ENCODE results near the gene KCNA5. TPM values are rescaled to one million over a fixed set of nuclear protein-coding genes. Genes with fewer than 3 reads are reported as not detected.

KCNA5 gene
- total and polyA plus RNA-seq, 7 experiments from 2014 or later, result not detected

GRCh38 chr12:5087831-5088554 lies 44.3 kb downstream of the KCNA5 start:
- Histone ChIP-seq H3K27me3 (ENCODE audit: control insufficient read depth in 2 of 2, insufficient read depth in 2 of 2, low read length in 2 of 2) (no peaks in the 10 kb centered on the region), H3K27ac (ENCODE audit: low read depth, low read length) (no peak overlapping the region), H3K4me1 (ENCODE audit: control insufficient read depth in 2 of 2, insufficient read depth in 2 of 2, low read length in 2 of 2) (no peaks in the 10 kb centered on the region), H3K4me3 (ENCODE audit: low read length) (no peak overlapping the region), H3K36me3 (ENCODE audit: control insufficient read depth in 2 of 3, insufficient read depth in 3 of 3, low read length in 3 of 3) (no peaks in the 10 kb centered on the region), H3K9me3 (ENCODE audit: control insufficient read depth in 2 of 3, low read length in 3 of 3) (no peaks in the 10 kb centered on the region)
- no peak overlapping the region for H3K4me3 Mint-ChIP-seq
- DNase-seq (no peak), ATAC-seq (no peak)
- no peaks in the 10 kb centered on the region for H3K36me3 Mint-ChIP-seq
- no peaks in the 10 kb centered on the region for H3K9me3 Mint-ChIP-seq
- POLR2A ChIA-PET, result no interaction called here
- CTCF ChIA-PET, result no interaction called here
- peaks cover 0 to 13% (median 6%) of the 10 kb centered on the region in 5 donors for H3K27me3 Mint-ChIP-seq
- H3K4me1 Mint-ChIP-seq, result no peaks in the 10 kb centered on the region
- intact Hi-C loops (cut with micrococcal nuclease), result no loop called here
- no peak overlapping the region for H3K27ac Mint-ChIP-seq

- Mint-ChIP-seq H3K27ac (no peak overlapping the region), H3K4me3 (no peak overlapping the region), H3K27me3 (peaks cover 0 to 16% (median 10%) of the 10 kb centered on the region in 5 donors), H3K4me1 (no peaks in the 10 kb centered on the region), H3K9me3 (no peaks in the 10 kb centered on the region), H3K36me3 (no peaks in the 10 kb centered on the region)
- no peaks in the 10 kb centered on the region for H3K9me3 ChIP-seq (ENCODE audit: control insufficient read depth in 2 of 3, low read length in 3 of 3)
- intact Hi-C loops (cut with micrococcal nuclease), result no loop called here
- H3K36me3 ChIP-seq (ENCODE audit: control insufficient read depth in 2 of 3, insufficient read depth in 3 of 3, low read length in 3 of 3), result no peaks in the 10 kb centered on the region
- H3K4me3 ChIP-seq (ENCODE audit: low read length), result no peak overlapping the region
- H3K27me3 ChIP-seq (ENCODE audit: control insufficient read depth in 2 of 2, insufficient read depth in 2 of 2, low read length in 2 of 2), result no peaks in the 10 kb centered on the region
- H3K4me1 ChIP-seq (ENCODE audit: control insufficient read depth in 2 of 2, insufficient read depth in 2 of 2, low read length in 2 of 2), result no peaks in the 10 kb centered on the region
- ChIA-PET CTCF (no interaction called here), POLR2A (no interaction called here)
- no peak overlapping the region for H3K27ac ChIP-seq (ENCODE audit: low read depth, low read length)
- no peak for ATAC-seq
- DNase-seq, result no peak
These were observed 45.0 kb downstream of the KCNA5 start for GRCh38 chr12:5088586-5089264.

- no peak overlapping the region for H3K27ac ChIP-seq (ENCODE audit: low read depth, low read length)
- intact Hi-C loops (cut with micrococcal nuclease), result no loop called here
- H3K27ac Mint-ChIP-seq, result no peak overlapping the region
- no peaks in the 10 kb centered on the region for H3K36me3 Mint-ChIP-seq
- DNase-seq (no peak), ATAC-seq (no peak)
- ChIA-PET POLR2A (no interaction called here), CTCF (no interaction called here)
- no peaks in the 10 kb centered on the region for H3K4me1 Mint-ChIP-seq
- H3K36me3 ChIP-seq (ENCODE audit: control insufficient read depth in 2 of 3, insufficient read depth in 3 of 3, low read length in 3 of 3), result no peaks in the 10 kb centered on the region
- peaks cover 0 to 2% (median 0%) of the 10 kb centered on the region in 11 donors for H3K9me3 Mint-ChIP-seq
- no peaks in the 10 kb centered on the region for H3K9me3 ChIP-seq (ENCODE audit: control insufficient read depth in 2 of 3, low read length in 3 of 3)
- no peak overlapping the region for H3K4me3 ChIP-seq (ENCODE audit: low read length)
- no peaks in the 10 kb centered on the region for H3K27me3 ChIP-seq (ENCODE audit: control insufficient read depth in 2 of 2, insufficient read depth in 2 of 2, low read length in 2 of 2)
- no peaks in the 10 kb centered on the region for H3K4me1 ChIP-seq (ENCODE audit: control insufficient read depth in 2 of 2, insufficient read depth in 2 of 2, low read length in 2 of 2)
- no peak overlapping the region for H3K4me3 Mint-ChIP-seq
- H3K27me3 Mint-ChIP-seq, result peaks cover 10 to 29% (median 17%) of the 10 kb centered on the region in 5 donors
These were observed 50.9 kb downstream of the KCNA5 start for GRCh38 chr12:5094551-5094950.

GRCh38 chr12:5094986-5095385 lies 51.3 kb downstream of the KCNA5 start:
- intact Hi-C loops (cut with micrococcal nuclease), result no loop called here
- CTCF ChIA-PET, result no interaction called here
- H3K27ac Mint-ChIP-seq, result no peak overlapping the region

More at GRCh38 chr12:5094986-5095385, 51.3 kb downstream of the KCNA5 start:
- POLR2A ChIA-PET, result no interaction called here
- Mint-ChIP-seq H3K4me3 (no peak overlapping the region), H3K36me3 (no peaks in the 10 kb centered on the region), H3K27me3 (peaks cover 10 to 31% (median 17%) of the 10 kb centered on the region in 5 donors), H3K9me3 (peaks cover 0 to 2% (median 0%) of the 10 kb centered on the region in 11 donors), H3K4me1 (no peaks in the 10 kb centered on the region)
- no peak overlapping the region for H3K4me3 ChIP-seq (ENCODE audit: low read length)
- no peaks in the 10 kb centered on the region for H3K27me3 ChIP-seq (ENCODE audit: control insufficient read depth in 2 of 2, insufficient read depth in 2 of 2, low read length in 2 of 2)
- DNase-seq (no peak), ATAC-seq (no peak)
- H3K4me1 ChIP-seq (ENCODE audit: control insufficient read depth in 2 of 2, insufficient read depth in 2 of 2, low read length in 2 of 2), result no peaks in the 10 kb centered on the region
- H3K27ac ChIP-seq (ENCODE audit: low read depth, low read length), result no peak overlapping the region
- H3K36me3 ChIP-seq (ENCODE audit: control insufficient read depth in 2 of 3, insufficient read depth in 3 of 3, low read length in 3 of 3), result no peaks in the 10 kb centered on the region
- no peaks in the 10 kb centered on the region for H3K9me3 ChIP-seq (ENCODE audit: control insufficient read depth in 2 of 3, low read length in 3 of 3)

Other genes starting within 250 kb of the KCNA5 start
- not detected for gene KCNA1, start 134.0 kb upstream of the KCNA5 start, total RNA-seq
- not detected for gene KCNA1, start 134.0 kb upstream of the KCNA5 start, polyA plus RNA-seq